ENCODE data around the gene AWAT2. TPM values are rescaled to one million over a fixed set of nuclear protein-coding genes. Genes with fewer than 3 reads are reported as not detected.

The AWAT2 gene
- total RNA-seq, 1 donor from 2014 or later, result not detected

DNA sequence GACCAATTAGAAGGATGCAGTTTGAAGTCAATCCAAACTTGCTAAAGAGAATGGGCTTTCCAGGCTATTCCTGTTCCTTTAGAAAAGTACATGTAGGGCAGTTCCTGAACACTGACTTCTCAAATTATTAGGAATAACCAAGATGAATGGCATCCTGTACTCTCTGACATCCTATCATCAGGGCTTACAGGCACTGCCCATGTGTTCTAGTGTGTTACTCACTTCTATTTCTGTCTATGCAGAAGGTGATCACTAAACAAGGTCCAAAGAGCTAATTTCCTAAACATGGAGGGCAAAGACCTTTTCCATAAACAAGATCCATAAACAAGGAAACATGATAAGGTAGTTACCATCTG is 53.6 kb downstream of the AWAT2 start:
- Mint-ChIP-seq H3K4me1 (ENCODE audit: unreplicated experiment) (no peaks in the 10 kb centered on the region), H3K27ac (no peak overlapping the region), H3K36me3 (no peaks in the 10 kb centered on the region), H3K4me3 (no peak overlapping the region), H3K27me3 (no peaks in the 10 kb centered on the region), H3K9me3 (no peaks in the 10 kb centered on the region)
- no peak for DNase-seq (ENCODE audit: extremely low spot score, unreplicated experiment)
- TF ChIP-seq, protein P1, sequence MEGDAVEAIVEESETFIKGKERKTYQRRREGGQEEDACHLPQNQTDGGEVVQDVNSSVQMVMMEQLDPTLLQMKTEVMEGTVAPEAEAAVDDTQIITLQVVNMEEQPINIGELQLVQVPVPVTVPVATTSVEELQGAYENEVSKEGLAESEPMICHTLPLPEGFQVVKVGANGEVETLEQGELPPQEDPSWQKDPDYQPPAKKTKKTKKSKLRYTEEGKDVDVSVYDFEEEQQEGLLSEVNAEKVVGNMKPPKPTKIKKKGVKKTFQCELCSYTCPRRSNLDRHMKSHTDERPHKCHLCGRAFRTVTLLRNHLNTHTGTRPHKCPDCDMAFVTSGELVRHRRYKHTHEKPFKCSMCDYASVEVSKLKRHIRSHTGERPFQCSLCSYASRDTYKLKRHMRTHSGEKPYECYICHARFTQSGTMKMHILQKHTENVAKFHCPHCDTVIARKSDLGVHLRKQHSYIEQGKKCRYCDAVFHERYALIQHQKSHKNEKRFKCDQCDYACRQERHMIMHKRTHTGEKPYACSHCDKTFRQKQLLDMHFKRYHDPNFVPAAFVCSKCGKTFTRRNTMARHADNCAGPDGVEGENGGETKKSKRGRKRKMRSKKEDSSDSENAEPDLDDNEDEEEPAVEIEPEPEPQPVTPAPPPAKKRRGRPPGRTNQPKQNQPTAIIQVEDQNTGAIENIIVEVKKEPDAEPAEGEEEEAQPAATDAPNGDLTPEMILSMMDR (conservative IDR thresholded peaks at IDR 0.05), result no peak

DNA sequence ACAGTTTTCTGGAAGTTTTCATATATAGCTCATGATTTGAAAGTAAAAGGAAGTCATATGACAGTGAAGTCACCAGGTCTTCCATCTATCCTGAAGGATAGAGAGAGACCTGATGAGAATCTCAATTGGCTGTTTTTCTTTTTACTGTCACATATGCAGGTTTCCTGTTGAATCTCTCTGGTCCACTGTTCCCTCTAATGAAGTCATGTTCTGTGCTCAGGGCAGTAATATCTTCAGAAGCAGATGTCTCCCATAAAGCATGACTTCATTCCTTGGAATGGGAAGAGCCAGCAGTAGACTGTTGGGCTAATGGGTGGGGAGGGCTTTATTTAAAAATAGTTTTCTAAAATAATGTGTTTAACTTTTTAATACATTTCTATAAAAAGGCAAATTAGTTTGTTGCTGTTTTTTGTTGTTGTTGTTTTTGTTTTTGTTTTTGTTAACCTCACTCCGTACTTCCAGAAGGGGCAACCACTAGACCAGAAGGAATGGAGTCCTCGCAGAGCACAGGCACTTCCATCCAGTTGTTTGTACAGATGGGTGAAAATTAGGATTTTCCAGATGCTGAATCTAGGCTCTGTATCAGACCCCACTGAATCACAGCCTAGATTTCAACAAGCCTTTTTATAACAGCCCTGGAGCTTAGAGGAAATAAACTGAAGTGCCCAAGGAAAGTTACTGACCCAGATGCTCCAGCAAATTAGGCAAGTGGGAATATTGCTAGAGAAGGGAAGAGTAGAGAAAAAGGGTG is 54.2 kb downstream of the AWAT2 start:
- no peaks in the 10 kb centered on the region for H3K9me3 Mint-ChIP-seq
- no peak overlapping the region for H3K4me3 Mint-ChIP-seq
- H3K27ac Mint-ChIP-seq, result no peak overlapping the region
- H3K4me1 Mint-ChIP-seq (ENCODE audit: unreplicated experiment), result no peaks in the 10 kb centered on the region
- no peaks in the 10 kb centered on the region for H3K36me3 Mint-ChIP-seq
- TF ChIP-seq, protein P1 (conservative IDR thresholded peaks at IDR 0.05), result no peak
- DNase-seq (ENCODE audit: extremely low spot score, unreplicated experiment), result no peak
- no peaks in the 10 kb centered on the region for H3K27me3 Mint-ChIP-seq

DNA sequence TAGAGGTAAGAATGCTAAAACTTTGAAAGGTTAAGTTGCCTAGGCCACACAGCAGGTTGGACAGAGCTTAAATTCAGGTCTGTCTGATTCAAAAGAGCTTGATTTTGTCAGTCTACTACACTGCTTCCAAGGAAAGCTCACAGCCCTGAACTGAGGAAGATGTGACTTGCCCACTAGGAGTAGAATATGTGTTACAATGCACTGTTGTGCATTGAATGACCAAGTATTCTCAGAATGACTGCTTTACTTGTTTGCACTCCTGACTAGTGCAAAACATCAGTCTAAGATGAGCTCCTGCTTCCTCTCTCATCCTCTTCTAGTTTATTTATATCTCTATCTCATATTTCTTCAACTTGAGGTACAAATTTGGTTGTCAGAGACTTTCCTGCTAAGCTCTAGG is 56.2 kb downstream of the AWAT2 start:
- Mint-ChIP-seq H3K4me3 (no peak overlapping the region), H3K27ac (no peak overlapping the region), H3K27me3 (no peaks in the 10 kb centered on the region), H3K4me1 (ENCODE audit: unreplicated experiment) (no peaks in the 10 kb centered on the region), H3K9me3 (no peaks in the 10 kb centered on the region), H3K36me3 (no peaks in the 10 kb centered on the region)
- DNase-seq (ENCODE audit: extremely low spot score, unreplicated experiment), result no peak
- TF ChIP-seq, protein P1 (conservative IDR thresholded peaks at IDR 0.05), result no peak

DNA sequence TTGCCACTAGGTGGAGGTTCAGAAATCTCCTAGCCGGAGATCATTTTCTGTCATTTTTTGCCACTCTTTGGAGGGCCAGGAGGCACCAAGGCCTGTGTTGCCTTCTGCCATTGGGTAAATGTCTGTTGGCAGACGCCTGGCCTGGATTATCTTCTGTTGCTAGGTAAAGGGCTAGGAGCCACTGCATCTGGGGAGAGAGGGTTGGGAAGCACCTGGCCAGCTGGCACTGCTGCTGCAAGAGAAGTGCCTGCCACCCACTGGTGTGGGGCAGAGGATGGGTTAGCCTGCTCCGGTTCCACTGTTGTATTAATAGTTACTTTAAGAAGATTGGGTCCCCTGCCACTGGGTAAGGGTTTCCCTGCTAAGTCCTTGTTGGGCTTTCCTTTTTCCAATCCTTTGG is 58.1 kb downstream of the AWAT2 start:
- H3K4me1 Mint-ChIP-seq (ENCODE audit: unreplicated experiment), result no peaks in the 10 kb centered on the region
- no peaks in the 10 kb centered on the region for H3K27me3 Mint-ChIP-seq
- no peaks in the 10 kb centered on the region for H3K36me3 Mint-ChIP-seq
- no peak overlapping the region for H3K27ac Mint-ChIP-seq
- TF ChIP-seq, protein P1 (conservative IDR thresholded peaks at IDR 0.05), result no peak
- no peaks in the 10 kb centered on the region for H3K9me3 Mint-ChIP-seq
- H3K4me3 Mint-ChIP-seq, result no peak overlapping the region
- DNase-seq (ENCODE audit: extremely low spot score, unreplicated experiment), result no peak

Small RNA genes within 50 kb of the gene (microRNA-seq; reads per million reads assigned to microRNA genes)
- 6.3 reads per million, percentile 24 among the genes with 10 or more reads in this experiment for gene MIR676

Other genes with a start within 250 kb of the AWAT2 start
- gene OTUD6A, start 12.5 kb upstream of the AWAT2 start, total RNA-seq (ENCODE audit: low replicate concordance), result not detected in 2 replicates
- 60.3 and 60.4 TPM in 2 replicates for gene IGBP1, start 83.5 kb upstream of the AWAT2 start, total RNA-seq (ENCODE audit: low replicate concordance)
- not detected in 2 replicates for gene DGAT2L6, start 127.5 kb upstream of the AWAT2 start, total RNA-seq (ENCODE audit: low replicate concordance)
- not detected in 2 replicates for gene AWAT1, start 184.7 kb upstream of the AWAT2 start, total RNA-seq (ENCODE audit: low replicate concordance)
- gene P2RY4, start 210.3 kb upstream of the AWAT2 start, total RNA-seq (ENCODE audit: low replicate concordance), result not detected in 2 replicates
- not detected in 2 replicates for gene ARR3, start 218.4 kb upstream of the AWAT2 start, total RNA-seq (ENCODE audit: low replicate concordance)
- not detected in 2 replicates for gene RAB41, start 232.2 kb upstream of the AWAT2 start, total RNA-seq (ENCODE audit: low replicate concordance)
- gene PDZD11, start 240.0 kb upstream of the AWAT2 start, total RNA-seq (ENCODE audit: low replicate concordance), result 41.5 and 44.0 TPM in 2 replicates
- 8.6 and 29.8 TPM in 2 replicates for gene KIF4A, start 240.2 kb upstream of the AWAT2 start, total RNA-seq (ENCODE audit: low replicate concordance)

Data from type B pancreatic cell (in vitro differentiated cells).